Measurements from ENCODE around the gene SLIT3.

SLIT3 gene

GRCh38 chr5:168819004-168819621 is 481.8 kb downstream of the SLIT3 start:
- DNase-seq, result no peak

GRCh38 chr5:168818558-168818957 is 482.4 kb downstream of the SLIT3 start:
- no peak for DNase-seq

- DNase-seq, result no peak
Observed at GRCh38 chr5:168817591-168817990, 483.3 kb downstream of the SLIT3 start.

GRCh38 chr5:168816661-168817060 is 484.3 kb downstream of the SLIT3 start:
- no peak for DNase-seq

GRCh38 chr5:168813184-168813968 is 487.6 kb downstream of the SLIT3 start:
- DNase-seq, result no peak

GRCh38 chr5:168810641-168811040 is 490.3 kb downstream of the SLIT3 start:
- DNase-seq, result no peak

- DNase-seq, result no peak
Observed at GRCh38 chr5:168809218-168809617, 491.7 kb downstream of the SLIT3 start.

- no peak for DNase-seq
Observed at GRCh38 chr5:168808051-168808616, 492.8 kb downstream of the SLIT3 start.

- no peak for DNase-seq
Observed at GRCh38 chr5:168807287-168807686, 493.7 kb downstream of the SLIT3 start.

- no peak for DNase-seq
Observed at GRCh38 chr5:168803541-168803940, 497.4 kb downstream of the SLIT3 start.

- DNase-seq, result no peak
Observed at GRCh38 chr5:168802337-168802736, 498.6 kb downstream of the SLIT3 start.

- DNase-seq, result no peak
Observed at GRCh38 chr5:168801567-168801966, 499.4 kb downstream of the SLIT3 start.

- DNase-seq, result no peak
Observed at GRCh38 chr5:168800701-168801100, 500.2 kb downstream of the SLIT3 start.

- DNase-seq, result peak; percentile 51 to 76
Observed at GRCh38 chr5:168798065-168799023, 502.6 kb downstream of the SLIT3 start.

GRCh38 chr5:168796593-168797580 is 504.1 kb downstream of the SLIT3 start:
- no peak for DNase-seq

- no peak for DNase-seq
Observed at GRCh38 chr5:168796000-168796399, 504.9 kb downstream of the SLIT3 start.

- DNase-seq, result peak; percentile 97
Observed at GRCh38 chr5:168793841-168794837, 506.8 kb downstream of the SLIT3 start.

GRCh38 chr5:168792678-168793077 is 508.3 kb downstream of the SLIT3 start:
- DNase-seq, result no peak

- DNase-seq, result peak; percentile 64 to 70
Observed at GRCh38 chr5:168790671-168791250, 510.2 kb downstream of the SLIT3 start.
